Measurements from ENCODE around the gene TSSK6. TPM values are rescaled to one million over a fixed set of nuclear protein-coding genes. Genes with fewer than 3 reads are reported as not detected.

TSSK6 gene
- total RNA-seq, 1 experiment from 2014 or later, result 4.5 TPM

GRCh38 chr19:19527371-19527656 lies 12.0 kb upstream of the TSSK6 start:
- intact Hi-C loops (cut with micrococcal nuclease), result no loop called here
- Histone ChIP-seq H3K4me3 (ENCODE audit: low read length) (no peak overlapping the region), H4K20me1 (ENCODE audit: low read length) (0 out of 2 replicates have a peak, but pooled peaks cover 5% of the 10 kb centered on the region), H3K9me3 (ENCODE audit: low read length) (no peaks in the 10 kb centered on the region), H3K79me2 (ENCODE audit: low read length) (peaks cover 27% of the 10 kb centered on the region), H2AFZ (ENCODE audit: low read length) (no peak overlapping the region), H3K36me3 (ENCODE audit: low read depth, low read length) (peaks cover 13% of the 10 kb centered on the region; the same call in 1 of the 2 replicates), H3F3A (ENCODE audit: low read length, unreplicated experiment) (no peaks in the 10 kb centered on the region), H3K27ac (ENCODE audit: low read length) (no peak overlapping the region), H3K27me3 (ENCODE audit: low read length) (no peaks in the 10 kb centered on the region), H3K9me2 (replicated peaks; ENCODE audit: low read length) (no peaks in the 10 kb centered on the region), H3K4me2 (ENCODE audit: low read length) (no peak overlapping the region), H3K9ac (ENCODE audit: low read length) (no peak overlapping the region), H3K4me1 (ENCODE audit: insufficient read depth, low read length) (no peaks in the 10 kb centered on the region)
- ATAC-seq, result no peak
- no TSS peak for BruUV-seq (replicated peaks)
- ChIA-PET CTCF (no interaction called here), POLR2A (ENCODE audit: unreplicated experiment) (no interaction called here)
- no peak for DNase-seq
- TF ChIP-seq EZH2phosphoT487 (IDR thresholded peaks at IDR 0.05; ENCODE audit: borderline replicate concordance, low read length), result no peak
- TF ChIP-seq CTCF (conservative IDR thresholded peaks at IDR 0.05; ENCODE audit: low read depth, low read length), result no peak
- no peak for TF ChIP-seq EZH2 (IDR thresholded peaks at IDR 0.05; ENCODE audit: low read length, unreplicated experiment)

GRCh38 chr19:19526581-19527370 lies 11.4 kb upstream of the TSSK6 start:
- Histone ChIP-seq H3K27me3 (ENCODE audit: low read length) (no peaks in the 10 kb centered on the region), H3K9me2 (replicated peaks; ENCODE audit: low read length) (no peaks in the 10 kb centered on the region), H3F3A (ENCODE audit: low read length, unreplicated experiment) (no peaks in the 10 kb centered on the region), H3K36me3 (ENCODE audit: low read depth, low read length) (peaks cover 13% of the 10 kb centered on the region; the same call in 1 of the 2 replicates), H3K79me2 (ENCODE audit: low read length) (peaks cover 32% of the 10 kb centered on the region), H2AFZ (ENCODE audit: low read length) (no peak overlapping the region), H3K4me2 (ENCODE audit: low read length) (no peak overlapping the region), H3K27ac (ENCODE audit: low read length) (no peak overlapping the region), H3K4me3 (ENCODE audit: low read length) (no peak overlapping the region), H3K9ac (ENCODE audit: low read length) (no peak overlapping the region), H3K9me3 (ENCODE audit: low read length) (no peaks in the 10 kb centered on the region), H4K20me1 (ENCODE audit: low read length) (0 out of 2 replicates have a peak, but pooled peaks cover 5% of the 10 kb centered on the region), H3K4me1 (ENCODE audit: insufficient read depth, low read length) (no peaks in the 10 kb centered on the region)
- DNase-seq (no peak), ATAC-seq (no peak)
- POLR2A ChIA-PET (ENCODE audit: unreplicated experiment), result no interaction called here
- TF ChIP-seq EZH2phosphoT487 (IDR thresholded peaks at IDR 0.05; ENCODE audit: borderline replicate concordance, low read length) (no peak), EZH2 (IDR thresholded peaks at IDR 0.05; ENCODE audit: low read length, unreplicated experiment) (no peak), CTCF (conservative IDR thresholded peaks at IDR 0.05; ENCODE audit: low read depth, low read length) (no peak)
- CTCF ChIA-PET, result no interaction called here
- intact Hi-C loops (cut with micrococcal nuclease), result no loop called here
- no TSS peak for BruUV-seq (replicated peaks)

GRCh38 chr19:19525611-19526380 lies 10.4 kb upstream of the TSSK6 start:
- no TSS peak for BruUV-seq (replicated peaks)
- H3K9me3 ChIP-seq (ENCODE audit: low read length), result no peaks in the 10 kb centered on the region
- H2AFZ ChIP-seq (ENCODE audit: low read length), result no peak overlapping the region
- H3K27me3 ChIP-seq (ENCODE audit: low read length), result no peaks in the 10 kb centered on the region
- H3K79me2 ChIP-seq (ENCODE audit: low read length), result peaks cover 42% of the 10 kb centered on the region
- intact Hi-C loops (cut with micrococcal nuclease), result no loop called here
- peaks cover 13% of the 10 kb centered on the region; the same call in 1 of the 2 replicates for H3K36me3 ChIP-seq (ENCODE audit: low read depth, low read length)
- no peak overlapping the region for H3K27ac ChIP-seq (ENCODE audit: low read length)
- H3K4me1 ChIP-seq (ENCODE audit: insufficient read depth, low read length), result no peaks in the 10 kb centered on the region
- H3K4me2 ChIP-seq (ENCODE audit: low read length), result no peak overlapping the region
- TF ChIP-seq EZH2phosphoT487 (IDR thresholded peaks at IDR 0.05; ENCODE audit: borderline replicate concordance, low read length) (no peak), EZH2 (IDR thresholded peaks at IDR 0.05; ENCODE audit: low read length, unreplicated experiment) (no peak), CTCF (conservative IDR thresholded peaks at IDR 0.05; ENCODE audit: low read depth, low read length) (no peak)
- no peaks in the 10 kb centered on the region for H3F3A ChIP-seq (ENCODE audit: low read length, unreplicated experiment)
- DNase-seq (no peak), ATAC-seq (no peak)
- no peak overlapping the region for H3K9ac ChIP-seq (ENCODE audit: low read length)
- ChIA-PET CTCF (no interaction called here), POLR2A (ENCODE audit: unreplicated experiment) (no interaction called here)
- no peaks in the 10 kb centered on the region for H3K9me2 ChIP-seq (replicated peaks; ENCODE audit: low read length)
- 0 out of 2 replicates have a peak, but pooled peaks cover 5% of the 10 kb centered on the region for H4K20me1 ChIP-seq (ENCODE audit: low read length)
- no peak overlapping the region for H3K4me3 ChIP-seq (ENCODE audit: low read length)

Data from PC-3 (cell line).